NB4 (cell line): ENCODE measurements around the gene GP1BB.

ENCODE experiments used
- DNase-seq: peaks from one replicate; pipeline ENCODE4 v3.0.0; 2010; ENCODE audit warnings: low read depth
- H3K4me3 ChIP-seq: one replicate; pipeline ENCODE4 v1.5.1; 2011; ENCODE audit warnings: mild to moderate bottlenecking, low read depth, low read length, moderate library complexity
- CTCF ChIP-seq: IDR thresholded peaks from one replicate; pipeline ENCODE4 v1.5.1; 2012; ENCODE audit warnings: low read depth, low read length
- MYC ChIP-seq: IDR thresholded peaks from 2 replicates; pipeline ENCODE4 v1.6.1; 2011; ENCODE audit warnings: low read depth, low read length
- POLR2A ChIP-seq: IDR thresholded peaks from 2 replicates; pipeline ENCODE4 v1.6.1; 2011; ENCODE audit warnings: mild to moderate bottlenecking; ENCODE audit not compliant: insufficient read length; ENCODE audit errors: extremely low read depth
- TF ChIP-seq, protein P1 (sequence below): IDR thresholded peaks from 2 replicates; pipeline ENCODE4 v1.6.1; 2011; ENCODE audit warnings: low read depth, low read length

GP1BB gene

DNA sequence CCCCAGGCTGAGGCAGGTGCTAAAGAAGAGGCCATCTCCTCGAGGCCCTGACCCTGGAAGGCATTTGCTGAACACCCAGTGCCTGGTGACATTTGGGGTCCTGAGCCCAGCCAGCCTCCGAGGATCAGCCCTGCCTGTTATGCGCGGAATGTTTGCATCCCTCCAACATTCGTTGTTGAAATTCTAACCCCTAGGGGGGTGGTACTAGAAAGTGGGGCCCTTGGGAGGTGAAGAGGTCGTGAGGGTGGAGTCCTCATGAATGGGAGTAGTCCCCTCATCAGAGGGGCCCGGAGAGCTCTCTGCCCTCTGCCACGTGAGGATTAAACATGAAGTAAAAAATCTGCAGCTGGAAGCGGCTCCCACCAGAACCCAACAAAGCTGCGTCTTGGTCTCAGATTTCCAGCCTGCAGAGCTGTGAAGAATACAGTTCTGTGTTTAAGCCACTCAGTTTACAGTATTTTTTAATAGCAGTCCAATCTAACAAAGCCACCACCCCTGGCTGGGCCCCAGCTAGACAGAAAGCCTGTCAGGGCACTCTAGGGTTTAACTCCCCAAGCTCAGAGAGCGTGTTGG is 44.3 kb upstream of the GP1BB start:
- TF ChIP-seq MYC, result no peak
- TF ChIP-seq, protein P1, sequence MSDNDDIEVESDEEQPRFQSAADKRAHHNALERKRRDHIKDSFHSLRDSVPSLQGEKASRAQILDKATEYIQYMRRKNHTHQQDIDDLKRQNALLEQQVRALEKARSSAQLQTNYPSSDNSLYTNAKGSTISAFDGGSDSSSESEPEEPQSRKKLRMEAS, result no peak
- no peak for TF ChIP-seq POLR2A
- TF ChIP-seq CTCF, result no peak
- H3K4me3 ChIP-seq, result no peak overlapping the region

GRCh38 chr22:19679522-19680101 is 43.7 kb upstream of the GP1BB start:
- peak; percentile 45 for DNase-seq
- no peak overlapping the region for H3K4me3 ChIP-seq
- TF ChIP-seq POLR2A, result no peak
- TF ChIP-seq CTCF, result peak; percentile 80
- TF ChIP-seq, protein P1, result no peak
- no peak for TF ChIP-seq MYC

More for the DNA sequence above, 44.3 kb upstream of the GP1BB start:
- no peak for DNase-seq

GRCh38 chr22:19680287-19680881 is 43.0 kb upstream of the GP1BB start:
- no peak for DNase-seq
- TF ChIP-seq MYC (no peak), POLR2A (no peak), CTCF (no peak)
- TF ChIP-seq, protein P1, result no peak
- no peak overlapping the region for H3K4me3 ChIP-seq

GRCh38 chr22:19680911-19681862 is 42.2 kb upstream of the GP1BB start:
- DNase-seq, result no peak
- no peak overlapping the region for H3K4me3 ChIP-seq
- TF ChIP-seq POLR2A (no peak), CTCF (no peak)

- TF ChIP-seq, protein P1, result no peak
- TF ChIP-seq MYC, result no peak
- TF ChIP-seq CTCF, result no peak
- no peak for TF ChIP-seq POLR2A
Measured at GRCh38 chr22:19681863-19682245, 41.5 kb upstream of the GP1BB start.

GRCh38 chr22:19686946-19687345 is 36.4 kb upstream of the GP1BB start:
- peak overlapping the region; percentile 42 for H3K4me3 ChIP-seq
- DNase-seq, result peak; percentile 53
- TF ChIP-seq CTCF, result no peak
- no peak for TF ChIP-seq POLR2A
- TF ChIP-seq, protein P1, result no peak
- no peak for TF ChIP-seq MYC

More at GRCh38 chr22:19681863-19682245, 41.5 kb upstream of the GP1BB start:
- DNase-seq, result no peak
- no peak overlapping the region for H3K4me3 ChIP-seq
